RPMI8226 (cell line): Measurements from ENCODE around the gene NLGN1.
A peak's percentile ranks its signal among the peaks of the same experiment; 100 is the strongest.

Experiments
- DNase-seq: peaks from one replicate; pipeline ENCODE4 v3.0.0-alpha.2; 2015

The NLGN1 gene

DNA sequence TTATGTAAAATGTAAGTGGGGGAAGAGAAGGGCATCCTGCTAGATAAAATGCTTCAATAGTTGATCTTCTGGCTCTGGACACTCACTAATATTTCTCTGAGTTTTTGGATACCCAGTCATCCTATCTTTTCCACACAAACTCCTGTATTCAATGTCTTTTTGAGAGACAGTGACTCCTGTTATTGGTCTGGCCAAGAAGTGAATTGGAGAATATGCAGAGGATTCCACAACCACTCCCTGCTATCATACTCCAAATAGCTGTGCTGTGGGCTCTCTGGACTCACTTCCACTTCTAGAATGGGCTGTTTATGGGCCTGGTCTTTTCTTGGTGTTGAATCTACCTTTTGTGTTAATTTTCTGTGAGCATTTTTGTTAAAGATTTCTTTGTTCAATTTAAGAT lies 376.8 kb downstream of the NLGN1 start:
- no peak for DNase-seq

- DNase-seq = no peak
These were observed 380.7 kb downstream of the NLGN1 start for GRCh38 chr3:173778251-173778650.

DNA sequence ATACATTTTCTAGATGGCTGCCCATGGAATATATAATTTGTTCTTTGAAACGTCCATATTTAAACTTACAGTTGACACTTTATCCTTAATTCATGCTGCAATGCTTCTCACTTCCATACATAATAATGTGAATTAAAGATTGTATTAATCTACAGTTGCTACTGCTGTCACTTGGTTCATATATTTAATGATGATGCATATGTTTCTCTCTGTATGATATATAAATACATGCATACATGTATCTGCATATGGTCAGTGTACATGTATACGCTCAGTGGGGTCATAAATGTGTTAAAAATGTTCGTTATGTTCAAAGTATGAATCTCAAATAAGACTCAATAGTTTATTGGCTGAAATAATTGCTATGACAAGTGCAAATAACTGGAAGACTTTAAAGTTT lies 382.5 kb downstream of the NLGN1 start:
- DNase-seq = no peak

DNA sequence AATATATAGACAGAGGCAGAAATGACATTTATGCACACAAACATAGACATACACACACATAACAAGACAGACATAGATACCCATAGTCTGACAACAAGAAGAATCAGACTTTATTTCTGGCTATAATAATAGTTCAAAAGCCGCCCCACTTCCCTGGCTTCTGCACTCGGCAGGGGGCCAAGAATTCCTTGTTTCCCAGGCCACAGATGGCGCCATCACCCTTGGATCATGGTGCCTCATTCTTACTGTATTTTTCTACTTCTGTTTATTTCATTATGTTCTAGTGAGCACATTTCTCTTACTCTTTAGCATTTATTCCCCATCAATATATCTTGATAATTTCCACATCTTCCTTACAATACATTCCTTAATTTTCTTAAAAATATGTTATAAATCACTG lies 387.5 kb downstream of the NLGN1 start:
- no peak for DNase-seq

GRCh38 chr3:173789530-173790162 lies 392.1 kb downstream of the NLGN1 start:
- DNase-seq = no peak

DNA sequence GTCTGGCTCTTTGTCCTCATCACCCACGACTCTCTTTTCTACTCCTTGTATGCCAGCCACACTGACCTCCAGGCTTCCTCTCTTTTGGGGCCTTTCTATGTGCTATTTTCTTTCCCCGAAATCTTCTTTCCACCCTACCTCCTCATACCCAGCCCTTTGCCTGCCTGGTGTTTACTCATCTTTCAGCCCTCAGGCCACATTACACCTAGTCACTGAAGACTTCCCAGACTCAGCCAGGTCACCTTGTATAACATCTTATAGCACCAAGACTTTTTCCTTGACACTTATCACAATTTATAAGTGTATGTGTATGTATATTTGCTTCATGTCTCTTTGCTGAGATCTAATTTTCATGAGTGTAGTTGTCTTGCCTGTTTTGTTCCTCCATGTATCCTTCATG lies 396.4 kb downstream of the NLGN1 start:
- no peak for DNase-seq

GRCh38 chr3:173796405-173796804 lies 398.9 kb downstream of the NLGN1 start:
- no peak for DNase-seq

- DNase-seq = no peak
These were observed 399.3 kb downstream of the NLGN1 start for GRCh38 chr3:173796890-173797289.

DNA sequence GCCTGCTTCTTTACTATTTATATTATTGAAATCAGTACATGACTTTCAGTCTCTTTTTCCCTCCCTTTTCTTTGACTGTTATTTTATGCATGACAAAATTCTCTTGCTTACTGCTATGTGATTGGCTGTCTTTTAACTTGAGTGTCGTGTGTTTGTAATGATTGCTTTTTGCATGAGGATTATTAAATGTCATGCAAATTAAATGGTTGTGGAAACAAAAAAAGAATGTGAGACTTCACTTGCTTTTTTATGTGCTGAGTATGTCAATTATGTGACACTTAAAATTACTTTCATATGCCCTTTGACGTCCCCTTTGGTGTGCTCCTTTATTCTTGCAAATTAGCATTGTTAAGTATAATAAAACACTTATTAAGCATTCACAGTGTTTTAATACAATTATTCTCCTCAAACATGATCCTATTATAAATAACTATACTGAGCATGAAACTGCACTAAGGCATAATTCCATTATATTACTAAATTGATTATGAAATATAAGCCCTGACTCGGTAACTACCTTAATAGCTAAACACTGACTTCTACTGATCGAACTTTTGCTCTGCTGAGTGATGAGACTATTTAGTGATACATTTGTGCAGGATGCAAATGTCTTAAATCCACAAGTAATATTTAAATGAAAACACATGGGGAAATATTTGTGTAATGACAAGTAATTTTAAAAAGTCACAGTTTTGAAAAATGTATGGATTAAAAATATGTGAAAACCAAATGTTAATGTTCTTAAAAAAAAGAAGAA lies 401.7 kb downstream of the NLGN1 start:
- no peak for DNase-seq

- no peak for DNase-seq
These were observed 402.6 kb downstream of the NLGN1 start for GRCh38 chr3:173800154-173800553.

GRCh38 chr3:173814809-173815208 lies 417.3 kb downstream of the NLGN1 start:
- no peak for DNase-seq

- no peak for DNase-seq
These were observed 421.8 kb downstream of the NLGN1 start for GRCh38 chr3:173819368-173819767.

- no peak for DNase-seq
These were observed 426.4 kb downstream of the NLGN1 start for GRCh38 chr3:173823911-173824460.

- DNase-seq = no peak
These were observed 428.2 kb downstream of the NLGN1 start for GRCh38 chr3:173825730-173826129.

- no peak for DNase-seq
These were observed 428.9 kb downstream of the NLGN1 start for GRCh38 chr3:173826416-173826815.

DNA sequence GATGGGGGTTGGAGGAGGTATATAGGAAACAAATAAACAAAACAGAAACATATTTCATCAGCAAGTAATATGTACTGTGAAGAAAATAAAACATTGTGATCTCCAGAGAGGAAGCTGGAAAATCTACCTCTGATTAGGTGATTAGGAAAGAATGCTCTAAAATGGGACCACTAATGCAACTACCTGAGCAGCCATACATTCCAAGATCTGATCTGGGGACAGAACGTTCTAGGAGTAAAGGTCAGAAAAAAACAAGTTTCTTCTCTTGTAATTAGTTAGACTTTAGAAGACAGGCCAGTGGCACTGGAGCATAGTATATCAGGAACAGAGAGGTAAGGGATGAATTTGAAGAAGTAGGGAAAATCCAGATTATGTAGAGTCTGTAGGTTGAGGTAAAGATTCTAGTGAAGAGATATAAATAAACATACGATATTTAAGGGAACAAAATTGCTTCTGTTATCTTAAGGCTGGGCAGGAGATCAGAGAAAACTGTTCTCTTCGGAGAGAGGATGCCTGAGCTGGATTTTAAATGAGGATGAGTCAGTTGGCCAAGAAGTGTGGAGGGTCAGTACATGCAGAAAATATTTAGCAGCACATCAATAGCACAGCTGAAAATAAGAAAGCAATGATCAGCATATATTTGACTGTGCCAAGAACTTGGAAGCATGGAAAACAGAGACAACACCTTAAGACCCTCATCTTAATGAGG lies 429.5 kb downstream of the NLGN1 start:
- no peak for DNase-seq

- DNase-seq = peak; percentile 50
These were observed 441.1 kb downstream of the NLGN1 start for GRCh38 chr3:173838644-173839043.

DNA sequence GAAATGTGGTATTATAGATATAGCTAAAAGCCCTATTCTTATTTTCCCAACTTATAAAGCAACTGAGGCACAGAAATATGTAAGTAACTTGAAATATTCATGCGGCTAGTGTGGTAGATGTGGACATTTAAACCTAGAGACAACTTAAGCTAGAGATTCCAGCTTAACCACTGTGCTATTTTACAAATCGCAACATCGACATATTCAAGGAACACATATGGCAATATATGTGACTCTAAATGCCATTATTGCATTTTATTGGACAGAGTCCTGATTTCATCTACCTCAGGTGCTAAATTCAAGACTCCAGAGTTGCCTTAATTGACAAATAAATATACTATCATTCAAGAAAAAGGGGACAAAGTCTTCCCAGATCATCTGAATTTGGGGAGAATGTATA lies 442.3 kb downstream of the NLGN1 start:
- no peak for DNase-seq

- DNase-seq = no peak
These were observed 443.8 kb downstream of the NLGN1 start for GRCh38 chr3:173841334-173841733.

- DNase-seq = no peak
These were observed 445.5 kb downstream of the NLGN1 start for GRCh38 chr3:173843060-173843459.

DNA sequence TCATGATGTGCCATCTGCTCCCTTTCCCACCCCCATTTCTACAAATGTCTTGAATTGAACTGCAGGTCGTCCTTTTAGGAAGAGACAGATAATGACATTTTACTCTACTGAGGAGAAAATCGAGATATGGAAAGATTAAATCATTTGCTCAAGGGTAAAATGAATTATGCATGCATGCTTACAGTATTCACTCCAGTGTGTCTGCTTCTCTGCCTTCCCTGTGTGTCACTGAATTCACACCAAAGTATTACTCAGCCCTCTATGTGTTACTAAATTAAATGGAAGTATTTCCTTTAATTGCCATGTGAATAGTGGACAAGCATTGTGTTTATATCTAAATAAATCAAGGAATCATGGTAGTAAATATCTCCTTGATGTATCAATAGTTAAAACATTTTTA lies 449.0 kb downstream of the NLGN1 start:
- no peak for DNase-seq

- no peak for DNase-seq
These were observed 451.9 kb downstream of the NLGN1 start for GRCh38 chr3:173849489-173849888.

DNA sequence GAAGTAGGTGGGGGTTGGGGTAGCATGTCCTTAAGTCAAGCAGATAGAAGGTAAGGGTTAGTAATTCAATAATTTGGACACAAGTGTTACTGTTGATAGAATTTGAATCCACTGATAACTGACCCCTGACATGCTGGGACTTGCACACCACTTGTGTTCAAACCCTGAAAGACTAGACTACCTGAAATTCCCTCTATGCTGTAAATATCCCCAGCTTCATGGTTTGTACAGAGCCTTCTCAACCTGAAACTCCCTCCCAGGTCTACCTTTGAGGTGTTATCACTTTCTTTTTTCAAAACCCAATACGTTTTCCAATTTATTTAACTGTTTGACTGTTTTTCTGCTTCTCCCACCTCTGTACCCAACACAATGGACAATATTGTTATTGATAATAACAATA lies 459.6 kb downstream of the NLGN1 start:
- DNase-seq = no peak

DNA sequence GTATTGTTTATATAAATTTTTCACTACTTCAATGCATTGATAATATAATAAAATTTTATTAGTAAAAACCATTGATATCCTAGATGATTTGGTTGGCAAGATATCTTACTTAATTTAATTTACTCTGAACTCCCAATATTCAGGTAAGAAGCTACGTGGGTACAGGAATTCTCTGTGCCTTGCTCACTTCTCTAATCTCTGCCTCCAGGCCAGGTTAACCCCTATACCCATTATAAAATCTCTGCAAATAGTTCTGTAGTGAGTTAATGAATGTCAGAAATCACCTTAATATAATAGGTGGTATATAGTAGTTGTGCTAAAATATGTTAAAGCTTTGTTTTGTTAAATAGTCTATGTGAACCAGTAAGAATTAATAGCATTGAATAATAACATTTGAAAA lies 465.2 kb downstream of the NLGN1 start:
- DNase-seq = no peak
